Left lung (tissue), 10 donors: ENCODE measurements around the gene TNFRSF19. TPM values are rescaled to one million over a fixed set of nuclear protein-coding genes. Genes with fewer than 3 reads are reported as not detected.

Source experiments
- ATAC-seq: fragments of 200-7000 bp; cut with Tn5 transposase; one replicate; pipeline ENCODE4 v1.9.1; 2020; ENCODE audit warnings: moderate library complexity
- DNase-seq, 4 donors: peaks; one replicate each; pipeline ENCODE4 v3.0.0-alpha.2; 2013 to 2020
- H3K27ac ChIP-seq, 2 donors: fragments of 200-600 bp; sonication (generic) in 1 of 2; one replicate each; pipeline versions ENCODE4 v1.5.0 to v1.8.0; 2020 to 2021
- H3K27me3 ChIP-seq, 2 donors: fragments of 200-600 bp; sonication (generic) in 1 of 2; one replicate each; pipeline versions ENCODE4 v1.5.0 to v1.8.0; 2020 to 2021
- H3K36me3 ChIP-seq, 2 donors: fragments of 200-600 bp; sonication (generic) in 1 of 2; one replicate each; pipeline versions ENCODE4 v1.5.0 to v1.8.0; 2020 to 2021
- H3K4me1 ChIP-seq, 2 donors: fragments of 200-600 bp; one replicate each; pipeline ENCODE4 v1.8.0; 2021
- H3K4me3 ChIP-seq, 2 donors: fragments of 200-600 bp; sonication (generic) in 1 of 2; one replicate each; pipeline versions ENCODE4 v1.5.0 to v1.8.0; 2020 to 2021; ENCODE audit warnings: mild to moderate bottlenecking in 1 of 2
- H3K9me3 ChIP-seq, 2 donors: fragments of 200-600 bp; sonication (generic) in 1 of 2; one replicate each; pipeline versions ENCODE4 v1.5.0 to v1.8.0; 2020 to 2021
- intact Hi-C, 2 donors: fragments of 100-400 bp; cut with DNase I; formaldehyde crosslinking; loops; one replicate each; pipeline versions ENCODE4 v1.11.2 to v1.14.2; 2022
- polyA plus RNA-seq, 6 donors: library from polyadenylated mRNA; unstranded; fragments of 120-200 nt; gene quantifications; one replicate each; pipeline ENCODE4 v1.2.1, GENCODE V29; 2013; ENCODE audit not compliant: insufficient read length in 6 of 6
- total RNA-seq, 2 donors: library from RNA; stranded (reverse); fragmentation: NEBNext Ultra II Directional; extraction: Animal tissue kit (Norgen Biotek cat#: 25700); gene quantifications; one replicate each; pipeline ENCODE4 v1.2.1, GENCODE V29; 2021
- TF ChIP-seq, protein P1 (sequence below), 2 donors: fragments of 200-600 bp; sonication (generic) in 1 of 2; IDR thresholded peaks; one replicate each; pipeline versions ENCODE4 v1.5.0 to v1.8.0; 2021; ENCODE audit warnings: antibody characterized with exemption in 2 of 2
- donor health status: DM: no; HTN: yes; CAD: no.
- donor health status: DM: no; HTN: no; CAD: no.

Gene TNFRSF19
- total and polyA plus RNA-seq, 8 donors: 28.1 to 97.1 (median 87.5) TPM

DNA sequence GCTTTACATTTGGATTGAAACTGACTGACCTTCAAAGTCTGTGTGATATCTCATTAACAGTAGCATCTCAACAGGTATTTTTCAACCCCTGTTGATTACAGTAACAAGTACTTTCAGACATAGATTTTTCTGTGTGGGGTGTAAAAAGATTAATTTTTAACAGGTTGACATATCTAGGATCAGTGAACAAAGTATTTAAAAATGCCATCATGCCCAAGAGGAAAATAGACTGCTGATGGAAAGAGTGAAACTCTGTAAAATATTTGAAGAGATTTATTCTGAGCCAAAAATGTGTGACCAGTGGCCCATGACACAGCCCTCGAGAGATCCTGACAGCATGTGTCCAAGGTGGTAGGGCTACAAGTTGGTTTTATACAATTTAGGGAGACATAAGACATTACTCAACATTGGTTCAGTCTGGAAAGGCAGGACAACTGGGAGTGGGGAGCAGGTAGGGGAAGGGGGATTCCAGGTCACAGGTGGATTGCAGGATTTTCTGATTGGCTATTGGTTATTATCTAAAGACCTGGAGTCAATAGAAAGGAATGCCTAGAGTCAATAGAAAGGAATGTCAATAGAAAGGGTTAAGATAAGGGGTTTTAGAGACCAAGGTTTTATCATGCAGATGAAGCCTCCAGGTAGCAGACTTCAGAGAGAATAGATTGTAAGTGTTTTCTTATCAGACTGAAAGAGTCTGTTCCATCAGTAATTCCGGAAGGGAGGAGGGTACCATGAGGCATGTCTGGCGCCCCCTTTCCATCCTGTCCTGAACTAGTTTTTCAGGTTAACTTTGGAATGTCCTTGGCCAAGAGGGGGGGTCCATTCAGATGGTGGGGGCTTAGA, 29.1 kb downstream of the TNFRSF19 start:
- DNase-seq (no peak), ATAC-seq (peak; percentile 68)
- H3K36me3 ChIP-seq: no peaks in the 10 kb centered on the region
- H3K9me3 ChIP-seq: no peaks in the 10 kb centered on the region
- H3K27me3 ChIP-seq: no peaks in the 10 kb centered on the region
- no peak overlapping the region for H3K27ac ChIP-seq
- no peaks in the 10 kb centered on the region for H3K4me1 ChIP-seq
- no peak overlapping the region for H3K4me3 ChIP-seq
- TF ChIP-seq, protein P1, sequence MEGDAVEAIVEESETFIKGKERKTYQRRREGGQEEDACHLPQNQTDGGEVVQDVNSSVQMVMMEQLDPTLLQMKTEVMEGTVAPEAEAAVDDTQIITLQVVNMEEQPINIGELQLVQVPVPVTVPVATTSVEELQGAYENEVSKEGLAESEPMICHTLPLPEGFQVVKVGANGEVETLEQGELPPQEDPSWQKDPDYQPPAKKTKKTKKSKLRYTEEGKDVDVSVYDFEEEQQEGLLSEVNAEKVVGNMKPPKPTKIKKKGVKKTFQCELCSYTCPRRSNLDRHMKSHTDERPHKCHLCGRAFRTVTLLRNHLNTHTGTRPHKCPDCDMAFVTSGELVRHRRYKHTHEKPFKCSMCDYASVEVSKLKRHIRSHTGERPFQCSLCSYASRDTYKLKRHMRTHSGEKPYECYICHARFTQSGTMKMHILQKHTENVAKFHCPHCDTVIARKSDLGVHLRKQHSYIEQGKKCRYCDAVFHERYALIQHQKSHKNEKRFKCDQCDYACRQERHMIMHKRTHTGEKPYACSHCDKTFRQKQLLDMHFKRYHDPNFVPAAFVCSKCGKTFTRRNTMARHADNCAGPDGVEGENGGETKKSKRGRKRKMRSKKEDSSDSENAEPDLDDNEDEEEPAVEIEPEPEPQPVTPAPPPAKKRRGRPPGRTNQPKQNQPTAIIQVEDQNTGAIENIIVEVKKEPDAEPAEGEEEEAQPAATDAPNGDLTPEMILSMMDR (IDR thresholded peaks at IDR 0.05): no peak
- intact Hi-C loops: no loop called here

DNA sequence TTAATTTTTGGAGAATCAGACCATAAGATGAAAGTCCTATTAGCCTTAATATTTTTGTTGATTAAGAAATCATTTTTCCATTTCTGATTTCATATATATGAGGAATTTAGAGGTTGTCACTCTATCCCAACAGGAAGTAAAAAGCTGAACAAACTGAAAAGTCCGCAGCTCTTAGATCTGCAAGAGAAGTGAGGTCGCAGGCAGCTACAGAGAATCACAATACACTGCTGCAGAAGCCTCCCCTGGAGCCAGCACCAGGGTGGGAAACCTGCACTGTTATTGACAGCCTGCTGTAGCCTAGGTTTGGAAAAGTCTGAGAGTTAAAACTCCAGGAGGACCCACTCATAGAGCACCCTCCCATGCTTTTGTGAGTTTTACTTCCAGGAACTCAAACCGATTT, 29.9 kb downstream of the TNFRSF19 start:
- no peaks in the 10 kb centered on the region for H3K4me1 ChIP-seq
- no peaks in the 10 kb centered on the region for H3K36me3 ChIP-seq
- intact Hi-C loops: no loop called here
- no peak overlapping the region for H3K27ac ChIP-seq
- TF ChIP-seq, protein P1 (IDR thresholded peaks at IDR 0.05): no peak
- no peak for DNase-seq
- no peaks in the 10 kb centered on the region for H3K27me3 ChIP-seq
- peak; percentile 57 for ATAC-seq
- H3K9me3 ChIP-seq: no peaks in the 10 kb centered on the region
- no peak overlapping the region for H3K4me3 ChIP-seq

DNA sequence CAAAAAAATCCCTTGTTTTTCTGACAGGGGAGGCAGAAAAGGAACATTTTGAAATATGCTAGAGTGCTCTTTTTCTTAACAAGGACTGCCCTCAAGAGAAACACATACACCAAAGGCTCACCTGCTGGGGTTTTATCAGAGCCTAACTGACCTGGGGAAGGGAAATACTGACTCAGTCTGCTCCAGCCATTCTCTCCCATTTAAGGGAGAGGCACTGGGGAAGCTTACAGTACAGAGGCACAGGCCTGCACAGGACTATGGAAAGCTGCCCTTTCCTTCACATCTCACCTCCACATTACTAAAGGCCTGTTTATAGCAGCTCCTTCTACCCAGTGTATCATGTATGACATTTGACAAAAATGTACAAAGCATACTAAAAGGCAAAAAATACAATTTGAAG, 30.3 kb downstream of the TNFRSF19 start:
- Histone ChIP-seq H3K36me3 (no peaks in the 10 kb centered on the region), H3K9me3 (no peaks in the 10 kb centered on the region), H3K27ac (no peak overlapping the region), H3K27me3 (no peaks in the 10 kb centered on the region), H3K4me3 (no peak overlapping the region), H3K4me1 (no peaks in the 10 kb centered on the region)
- DNase-seq: no peak
- intact Hi-C loops: no loop called here
- TF ChIP-seq, protein P1 (IDR thresholded peaks at IDR 0.05): no peak
- peak; percentile 85 for ATAC-seq

DNA sequence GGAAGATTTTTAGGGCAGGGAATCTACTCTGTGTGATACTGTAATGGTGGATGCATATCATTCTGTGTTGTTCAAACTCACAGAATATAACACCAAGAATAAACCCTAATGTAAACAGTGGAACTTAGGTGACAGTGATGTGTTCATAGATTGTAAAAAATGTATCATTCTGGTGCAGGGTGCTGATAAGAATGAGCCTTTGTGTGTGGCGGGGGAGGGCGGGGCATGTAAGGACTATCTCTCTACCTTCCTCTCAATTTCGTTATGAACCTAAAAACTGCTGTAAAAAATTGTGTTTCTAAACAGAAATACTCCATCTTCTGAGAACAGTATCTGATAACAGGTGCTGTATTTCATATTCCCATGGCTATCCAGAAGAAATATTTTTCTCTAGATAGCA, 35.6 kb downstream of the TNFRSF19 start:
- no peak overlapping the region for H3K27ac ChIP-seq
- TF ChIP-seq, protein P1 (IDR thresholded peaks at IDR 0.05): no peak
- peaks cover 20 to 32% of the 10 kb centered on the region in 2 donors for H3K4me1 ChIP-seq
- no peaks in the 10 kb centered on the region for H3K36me3 ChIP-seq
- no peak overlapping the region for H3K4me3 ChIP-seq
- no peaks in the 10 kb centered on the region for H3K27me3 ChIP-seq
- DNase-seq (no peak), ATAC-seq (no peak)
- H3K9me3 ChIP-seq: no peaks in the 10 kb centered on the region
- intact Hi-C loops: no loop called here

DNA sequence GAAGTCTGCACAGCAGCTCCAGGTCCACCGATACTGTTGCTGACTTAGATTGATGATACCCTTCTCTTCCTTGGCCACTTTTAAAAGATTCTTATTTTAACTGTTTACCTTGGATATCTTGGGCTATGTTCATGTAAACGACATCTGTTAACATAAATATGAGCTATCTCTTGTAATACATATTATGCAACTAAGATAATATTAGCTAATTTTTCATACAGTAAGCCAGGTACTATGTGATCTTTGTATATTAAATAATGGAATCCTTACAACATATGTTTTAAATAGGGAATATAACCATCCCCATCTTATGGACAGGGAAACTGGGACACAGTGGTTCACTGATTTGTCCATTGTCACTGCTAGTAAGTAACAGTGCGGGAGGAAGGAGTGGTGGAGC, 37.9 kb downstream of the TNFRSF19 start:
- no peak for DNase-seq

More for the DNA sequence above, 37.9 kb downstream of the TNFRSF19 start:
- ATAC-seq: no peak
- peaks cover 20 to 38% of the 10 kb centered on the region in 2 donors for H3K4me1 ChIP-seq
- TF ChIP-seq, protein P1 (IDR thresholded peaks at IDR 0.05): no peak
- intact Hi-C loops: no loop called here
- H3K27me3 ChIP-seq: no peaks in the 10 kb centered on the region
- H3K27ac ChIP-seq: peak overlapping the region; percentile 52 to 65
- H3K36me3 ChIP-seq: no peaks in the 10 kb centered on the region
- no peaks in the 10 kb centered on the region for H3K9me3 ChIP-seq
- H3K4me3 ChIP-seq: no peak overlapping the region
